Measurements from ENCODE around the gene RGS7BP.

Gene RGS7BP

GRCh38 chr5:64505769-64506566, at the start of gene RGS7BP:
Gene RGS7BP (plus strand): TSS chr5:64506015. CDS start chr5:64506625, 610 bp downstream.
- Mint-ChIP-seq H3K36me3 (ENCODE audit: low read depth) (no peaks in the 10 kb centered on the region), H3K27ac (no peak within 1 kb of the TSS), H3K27me3 (peaks cover 25% of the 10 kb centered on the region), H3K4me3 (no peak within 1 kb of the TSS), H3K4me1 (ENCODE audit: low read depth) (no peaks in the 10 kb centered on the region), H3K9me3 (no peaks in the 10 kb centered on the region)

GRCh38 chr5:64457846-64458245, 48.0 kb upstream of the RGS7BP start:
- no peaks in the 10 kb centered on the region for H3K27me3 Mint-ChIP-seq
- no peak overlapping the region for H3K27ac Mint-ChIP-seq
- H3K4me3 Mint-ChIP-seq = no peak overlapping the region
- no peaks in the 10 kb centered on the region for H3K4me1 Mint-ChIP-seq (ENCODE audit: low read depth)
- peaks cover 10% of the 10 kb centered on the region for H3K9me3 Mint-ChIP-seq
- no peaks in the 10 kb centered on the region for H3K36me3 Mint-ChIP-seq (ENCODE audit: low read depth)

- no peaks in the 10 kb centered on the region for H3K27me3 Mint-ChIP-seq
- H3K4me1 Mint-ChIP-seq (ENCODE audit: low read depth) = no peaks in the 10 kb centered on the region
- H3K36me3 Mint-ChIP-seq (ENCODE audit: low read depth) = no peaks in the 10 kb centered on the region
- no peak overlapping the region for H3K27ac Mint-ChIP-seq
- peaks cover 10% of the 10 kb centered on the region for H3K9me3 Mint-ChIP-seq
- no peak overlapping the region for H3K4me3 Mint-ChIP-seq
These were observed 46.9 kb upstream of the RGS7BP start for GRCh38 chr5:64458948-64459347.

GRCh38 chr5:64462391-64462790, 43.4 kb upstream of the RGS7BP start:
- Mint-ChIP-seq H3K36me3 (ENCODE audit: low read depth) (no peaks in the 10 kb centered on the region), H3K27me3 (no peaks in the 10 kb centered on the region), H3K9me3 (peaks cover 10% of the 10 kb centered on the region)

GRCh38 chr5:64486163-64486562, 19.7 kb upstream of the RGS7BP start:
- no peak overlapping the region for H3K27ac Mint-ChIP-seq
- no peak overlapping the region for H3K4me3 Mint-ChIP-seq
- peaks cover 14% of the 10 kb centered on the region for H3K9me3 Mint-ChIP-seq
- no peaks in the 10 kb centered on the region for H3K4me1 Mint-ChIP-seq (ENCODE audit: low read depth)
- H3K36me3 Mint-ChIP-seq (ENCODE audit: low read depth) = no peaks in the 10 kb centered on the region
- H3K27me3 Mint-ChIP-seq = no peaks in the 10 kb centered on the region

More at GRCh38 chr5:64462391-64462790, 43.4 kb upstream of the RGS7BP start:
- H3K4me1 Mint-ChIP-seq (ENCODE audit: low read depth) = no peaks in the 10 kb centered on the region
- H3K4me3 Mint-ChIP-seq = no peak overlapping the region
- H3K27ac Mint-ChIP-seq = no peak overlapping the region

GRCh38 chr5:64487283-64487682, 18.5 kb upstream of the RGS7BP start:
- H3K36me3 Mint-ChIP-seq (ENCODE audit: low read depth) = no peaks in the 10 kb centered on the region
- H3K27ac Mint-ChIP-seq = no peak overlapping the region
- no peaks in the 10 kb centered on the region for H3K4me1 Mint-ChIP-seq (ENCODE audit: low read depth)
- no peak overlapping the region for H3K4me3 Mint-ChIP-seq
- no peaks in the 10 kb centered on the region for H3K27me3 Mint-ChIP-seq
- H3K9me3 Mint-ChIP-seq = peaks cover 14% of the 10 kb centered on the region

GRCh38 chr5:64489857-64490256, 16.0 kb upstream of the RGS7BP start:
- Mint-ChIP-seq H3K4me3 (no peak overlapping the region), H3K9me3 (peaks cover 8% of the 10 kb centered on the region), H3K36me3 (ENCODE audit: low read depth) (no peaks in the 10 kb centered on the region), H3K4me1 (ENCODE audit: low read depth) (no peaks in the 10 kb centered on the region), H3K27me3 (no peaks in the 10 kb centered on the region), H3K27ac (no peak overlapping the region)

- no peaks in the 10 kb centered on the region for H3K9me3 Mint-ChIP-seq
- H3K4me3 Mint-ChIP-seq = no peak overlapping the region
- H3K27me3 Mint-ChIP-seq = no peaks in the 10 kb centered on the region
- H3K27ac Mint-ChIP-seq = no peak overlapping the region
- H3K36me3 Mint-ChIP-seq (ENCODE audit: low read depth) = no peaks in the 10 kb centered on the region
- H3K4me1 Mint-ChIP-seq (ENCODE audit: low read depth) = no peaks in the 10 kb centered on the region
These were observed 8.4 kb upstream of the RGS7BP start for GRCh38 chr5:64497386-64497785.

- peaks cover 22% of the 10 kb centered on the region for H3K27me3 Mint-ChIP-seq
- no peak overlapping the region for H3K27ac Mint-ChIP-seq
- H3K36me3 Mint-ChIP-seq (ENCODE audit: low read depth) = no peaks in the 10 kb centered on the region
- H3K4me1 Mint-ChIP-seq (ENCODE audit: low read depth) = no peaks in the 10 kb centered on the region
- no peaks in the 10 kb centered on the region for H3K9me3 Mint-ChIP-seq
- H3K4me3 Mint-ChIP-seq = no peak overlapping the region
These were observed 3.6 kb upstream of the RGS7BP start for GRCh38 chr5:64502196-64502595.

- H3K4me1 Mint-ChIP-seq (ENCODE audit: low read depth) = no peaks in the 10 kb centered on the region
- H3K4me3 Mint-ChIP-seq = no peak overlapping the region
- peaks cover 25% of the 10 kb centered on the region for H3K27me3 Mint-ChIP-seq
- H3K9me3 Mint-ChIP-seq = no peaks in the 10 kb centered on the region
- no peaks in the 10 kb centered on the region for H3K36me3 Mint-ChIP-seq (ENCODE audit: low read depth)
- no peak overlapping the region for H3K27ac Mint-ChIP-seq
These were observed 900 bp downstream of the RGS7BP start for GRCh38 chr5:64506567-64507263.

- H3K27me3 Mint-ChIP-seq = peaks cover 25% of the 10 kb centered on the region
- no peaks in the 10 kb centered on the region for H3K9me3 Mint-ChIP-seq
- H3K36me3 Mint-ChIP-seq (ENCODE audit: low read depth) = no peaks in the 10 kb centered on the region
- no peak overlapping the region for H3K27ac Mint-ChIP-seq
- H3K4me1 Mint-ChIP-seq (ENCODE audit: low read depth) = no peaks in the 10 kb centered on the region
- H3K4me3 Mint-ChIP-seq = no peak overlapping the region
These were observed 1.4 kb downstream of the RGS7BP start for GRCh38 chr5:64507264-64507605.

GRCh38 chr5:64509828-64510227, 4.0 kb downstream of the RGS7BP start:
- no peaks in the 10 kb centered on the region for H3K9me3 Mint-ChIP-seq
- no peaks in the 10 kb centered on the region for H3K4me1 Mint-ChIP-seq (ENCODE audit: low read depth)
- H3K27ac Mint-ChIP-seq = no peak overlapping the region
- no peak overlapping the region for H3K4me3 Mint-ChIP-seq
- no peaks in the 10 kb centered on the region for H3K36me3 Mint-ChIP-seq (ENCODE audit: low read depth)
- peaks cover 20% of the 10 kb centered on the region for H3K27me3 Mint-ChIP-seq

- Mint-ChIP-seq H3K27ac (no peak overlapping the region), H3K4me1 (ENCODE audit: low read depth) (no peaks in the 10 kb centered on the region), H3K9me3 (no peaks in the 10 kb centered on the region), H3K4me3 (no peak overlapping the region), H3K27me3 (no peaks in the 10 kb centered on the region), H3K36me3 (ENCODE audit: low read depth) (no peaks in the 10 kb centered on the region)
These were observed 7.7 kb downstream of the RGS7BP start for GRCh38 chr5:64513492-64513891.

- H3K27me3 Mint-ChIP-seq = no peaks in the 10 kb centered on the region
- H3K4me3 Mint-ChIP-seq = no peak overlapping the region
- H3K9me3 Mint-ChIP-seq = no peaks in the 10 kb centered on the region
- H3K36me3 Mint-ChIP-seq (ENCODE audit: low read depth) = no peaks in the 10 kb centered on the region
- H3K27ac Mint-ChIP-seq = no peak overlapping the region
- H3K4me1 Mint-ChIP-seq (ENCODE audit: low read depth) = no peaks in the 10 kb centered on the region
These were observed 8.8 kb downstream of the RGS7BP start for GRCh38 chr5:64514612-64515011.

- Mint-ChIP-seq H3K36me3 (ENCODE audit: low read depth) (no peaks in the 10 kb centered on the region), H3K4me3 (no peak overlapping the region), H3K9me3 (no peaks in the 10 kb centered on the region), H3K27me3 (no peaks in the 10 kb centered on the region), H3K27ac (no peak overlapping the region), H3K4me1 (ENCODE audit: low read depth) (no peaks in the 10 kb centered on the region)
These were observed 10.4 kb downstream of the RGS7BP start for GRCh38 chr5:64516216-64516615.

Data from stimulated activated naive CD8-positive, alpha-beta T cell treated with anti-CD3 and anti-CD28 coated beads, Interleukin-15, Interleukin-2, amounts not matched to agents 100 ng/mL and 50 ng/mL, for 24 hours (primary cell).